DMS53 treated with DMSO at 0.1 percent for 48 hours (cell line): ENCODE data around the gene RALY.

Source experiments
- DNase-seq: peaks from one replicate; lab custom pipeline; 2025; ENCODE audit not compliant: unreplicated experiment; lab: John Stamatoyannopoulos, UW

RALY gene

DNA sequence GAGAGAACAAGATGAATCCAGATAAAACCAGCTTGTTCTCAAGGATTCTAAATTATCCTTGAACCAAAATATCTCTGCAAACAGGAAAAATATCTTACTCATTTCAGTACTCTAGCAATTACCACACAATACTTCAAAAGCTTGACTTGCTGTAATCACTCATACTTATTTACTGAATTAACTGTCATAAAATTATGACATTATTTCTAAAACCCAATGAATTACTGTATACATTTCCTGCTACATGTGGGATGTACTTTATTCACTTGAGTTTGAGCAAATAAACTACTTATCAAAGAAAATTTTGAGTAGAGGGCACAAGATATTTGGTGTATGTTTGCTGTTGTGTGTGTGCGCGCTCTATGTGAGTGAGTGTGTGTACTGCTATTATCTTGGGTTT is 108.6 kb downstream of the RALY start:
- no peak for DNase-seq

DNA sequence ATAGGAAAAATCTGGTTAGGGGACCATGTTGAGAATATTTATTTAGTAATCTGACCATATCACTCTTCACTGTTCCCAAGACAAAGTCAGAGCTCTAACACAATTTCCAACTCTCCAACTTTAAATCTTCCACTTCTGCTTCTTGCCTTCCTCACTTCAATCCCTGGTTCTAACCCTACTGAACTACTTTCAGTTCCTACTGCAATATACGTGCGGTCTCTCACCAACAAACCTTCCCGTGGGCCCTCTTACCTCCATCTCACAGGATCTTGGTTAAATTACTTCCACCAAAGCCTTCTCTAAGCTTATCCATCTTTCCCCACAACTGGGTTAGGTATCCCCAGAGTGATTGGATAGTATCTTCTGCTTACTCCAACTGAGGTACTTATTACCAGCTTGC is 110.3 kb downstream of the RALY start:
- DNase-seq: no peak

DNA sequence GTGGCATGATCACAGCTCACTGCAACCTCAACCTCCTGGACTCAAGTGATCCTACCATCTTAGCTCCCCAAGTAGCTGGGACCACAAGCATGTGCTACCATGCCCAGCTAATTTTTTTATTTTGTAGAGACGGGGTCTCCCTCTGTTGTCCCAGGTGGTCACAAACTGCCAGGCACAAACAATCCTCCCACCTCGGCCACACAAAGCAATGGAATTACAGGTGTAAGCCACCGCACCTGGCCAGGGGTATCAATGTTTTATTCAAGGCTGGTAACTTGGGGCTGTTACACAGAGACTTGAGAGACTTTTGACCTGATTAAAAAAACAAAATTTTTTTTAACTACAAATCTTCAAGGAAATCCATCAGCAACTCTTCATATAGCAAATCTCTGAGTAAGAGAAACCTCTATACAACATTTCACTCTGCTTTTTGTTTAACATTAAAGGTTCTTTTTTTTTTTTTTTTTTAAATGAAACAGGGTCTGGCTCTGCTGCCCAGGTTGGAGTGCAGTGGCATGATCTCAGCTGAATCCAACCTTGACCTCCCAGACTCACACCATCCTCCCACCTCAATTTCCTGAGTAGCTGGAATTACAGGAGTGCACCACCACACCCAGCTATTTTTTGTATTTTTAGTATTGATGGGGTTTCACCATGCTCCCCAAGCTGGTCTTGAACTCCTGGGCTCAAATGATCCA is 112.4 kb downstream of the RALY start:
- DNase-seq: no peak

DNA sequence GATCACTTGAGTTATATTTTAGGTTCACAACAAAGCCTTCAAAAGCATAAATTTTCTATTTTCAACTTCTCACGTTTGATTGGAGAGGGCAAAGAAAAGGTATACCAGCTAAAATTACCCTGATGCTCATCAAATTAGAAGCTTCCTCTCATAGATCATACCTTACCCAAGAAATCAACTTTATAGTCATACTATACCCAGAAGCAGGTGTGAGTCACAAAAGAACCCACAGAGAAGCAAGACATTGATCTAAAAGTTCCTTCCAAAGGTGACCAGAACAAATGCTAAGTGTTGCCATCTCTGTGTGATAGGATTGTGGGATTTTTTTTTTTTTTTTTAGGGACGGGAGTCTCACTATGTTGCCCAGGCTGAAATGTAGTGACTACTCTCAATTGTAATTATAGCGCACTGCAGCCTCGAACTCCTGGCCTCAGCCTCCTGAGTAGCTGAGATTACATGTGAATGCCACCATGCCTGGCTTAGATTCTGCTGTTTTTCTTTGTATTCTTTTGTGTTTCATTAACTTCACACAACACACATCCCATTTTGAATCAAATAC is 115.0 kb downstream of the RALY start:
- DNase-seq: no peak

DNA sequence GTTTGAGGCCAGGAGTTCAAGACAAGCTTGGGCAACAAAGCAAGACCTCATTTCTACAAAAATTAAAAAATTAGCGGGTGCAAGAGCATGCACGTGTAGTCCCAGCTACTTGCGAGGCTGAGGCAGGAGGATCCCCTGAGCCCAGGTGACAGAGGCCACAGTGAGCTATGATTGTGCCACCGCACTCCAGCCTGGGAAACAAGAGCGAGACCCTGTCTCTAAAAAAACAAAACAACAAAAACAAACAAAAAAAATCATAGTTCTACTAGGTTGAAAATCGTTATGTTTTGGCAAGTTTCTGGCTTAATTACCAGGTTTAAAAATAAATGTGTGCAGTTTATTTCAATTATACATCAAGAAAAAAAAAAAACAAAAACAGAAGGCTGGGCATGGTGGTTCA is 115.7 kb downstream of the RALY start:
- no peak for DNase-seq

DNA sequence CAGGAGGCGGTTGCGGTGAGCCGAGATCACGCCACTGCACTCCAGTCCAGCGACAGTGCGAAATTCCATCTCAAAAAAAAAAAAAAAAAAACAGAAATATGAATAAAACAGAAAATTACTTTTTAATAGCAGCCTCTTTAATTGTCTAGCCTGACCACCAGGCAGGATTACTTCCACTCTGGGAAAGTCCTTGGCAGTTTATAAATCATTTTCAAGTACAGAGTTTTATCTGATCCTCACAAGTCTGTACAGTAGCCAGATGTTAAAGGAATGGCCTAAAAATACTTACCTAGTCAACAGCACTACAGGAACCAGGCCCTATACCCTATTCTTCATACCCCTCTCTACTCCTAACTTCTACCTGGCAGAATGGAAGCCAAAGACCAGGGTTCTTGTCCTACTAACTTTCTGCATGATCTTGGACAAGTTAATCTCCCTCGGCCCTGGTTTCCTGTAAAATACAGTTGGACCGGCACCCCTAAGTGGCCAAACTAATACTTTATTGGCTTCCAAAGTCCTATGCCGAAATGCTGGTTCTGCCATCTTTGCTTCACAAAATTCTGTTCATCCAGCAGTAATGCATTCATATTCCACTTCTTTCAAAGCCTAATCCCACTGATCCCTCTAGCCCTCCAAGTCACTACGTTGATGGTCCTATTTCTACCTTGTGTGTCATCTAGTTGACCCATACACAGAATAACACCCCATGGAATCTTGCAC is 116.5 kb downstream of the RALY start:
- no peak for DNase-seq

DNA sequence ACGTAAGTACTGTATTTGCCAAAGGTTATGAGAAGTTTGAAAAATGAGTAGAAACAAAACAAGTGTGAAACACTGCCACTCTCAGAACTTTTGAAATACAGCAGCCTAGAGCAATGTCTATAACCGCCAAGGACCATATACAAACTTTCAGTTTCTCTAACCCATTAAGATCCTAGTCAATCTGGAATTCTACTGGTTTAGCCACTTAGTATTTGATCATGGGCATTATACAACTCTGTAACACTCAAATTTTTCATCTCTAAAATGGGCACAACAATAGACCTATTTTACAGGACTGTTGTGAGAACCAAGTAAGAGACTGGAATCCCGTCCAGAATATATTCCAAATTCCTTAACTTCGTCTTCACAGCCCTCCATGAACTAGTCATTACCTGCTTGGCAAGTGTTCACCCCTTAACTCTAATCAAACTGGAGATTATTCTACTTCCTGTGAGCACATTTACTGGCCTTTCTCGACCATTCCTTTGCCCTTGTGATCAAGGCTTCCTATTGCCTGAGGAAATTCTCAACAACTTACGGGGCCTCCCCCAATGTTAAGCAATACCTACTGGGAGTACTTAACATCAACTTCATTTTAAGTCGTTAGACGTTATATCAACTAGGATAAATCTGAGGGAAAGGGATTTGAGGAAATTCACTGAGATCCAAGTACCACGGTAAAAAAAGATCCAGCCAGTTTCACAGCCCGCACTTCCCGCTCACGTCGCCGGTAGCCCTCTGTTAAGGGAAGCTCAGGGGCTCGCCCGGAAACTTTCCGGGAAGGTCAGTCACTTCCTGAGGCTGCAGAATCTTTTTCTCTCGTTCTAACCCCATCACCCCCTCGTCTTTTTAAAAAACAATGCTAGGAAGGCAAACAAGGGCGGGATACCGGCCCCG is 117.3 kb downstream of the RALY start:
- no peak for DNase-seq

DNA sequence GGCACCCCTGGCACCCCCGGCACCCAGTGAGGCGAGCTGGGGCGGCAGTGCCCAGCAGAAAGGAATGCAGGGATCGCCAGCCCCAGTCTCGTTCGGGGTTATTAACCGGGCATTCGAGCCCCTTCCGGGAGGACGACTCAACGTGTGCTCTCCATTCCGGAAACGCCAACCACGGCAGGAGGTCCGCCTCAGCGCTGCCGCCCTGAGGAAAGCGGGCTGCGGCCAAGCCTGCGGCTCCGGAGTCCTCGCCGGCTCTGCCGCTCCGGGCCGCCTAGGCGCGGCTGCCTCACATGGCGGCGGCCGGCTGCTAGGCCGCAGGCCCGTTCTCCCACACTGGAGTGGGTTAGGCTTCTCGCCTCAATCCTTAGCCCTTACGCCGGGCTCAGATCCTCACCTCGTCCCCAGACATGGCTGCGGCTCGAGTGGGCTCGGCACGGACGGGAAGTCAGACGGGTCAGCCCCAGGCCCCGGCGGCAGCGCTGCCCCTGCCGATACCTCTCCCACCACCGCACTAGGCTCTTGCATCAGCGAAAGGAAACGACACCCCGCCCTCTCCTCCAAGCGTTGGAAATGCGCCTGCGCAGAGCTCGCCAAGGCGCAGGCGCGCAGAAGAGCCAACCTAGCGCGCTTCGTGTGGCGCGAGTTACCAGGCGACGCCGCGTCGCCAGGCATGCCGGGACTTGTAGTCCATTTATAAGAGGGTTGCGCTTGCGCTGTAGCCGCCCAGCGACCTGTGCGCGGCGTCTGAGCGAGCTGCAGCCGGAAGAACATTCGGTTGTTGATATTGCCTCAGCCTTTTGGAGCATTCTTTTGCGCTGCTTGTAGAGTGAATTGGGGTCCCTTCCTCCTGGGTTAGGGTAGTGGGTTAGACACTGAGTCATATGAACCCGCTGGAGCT is 118.2 kb downstream of the RALY start, which contains the start of gene EIF2S2:
EIF2S2 (minus strand) TSS at position 542 of the 898 bp plus-strand sequence; CDS start at position 409, 133 bp downstream.
- DNase-seq: peak; percentile 98

DNA sequence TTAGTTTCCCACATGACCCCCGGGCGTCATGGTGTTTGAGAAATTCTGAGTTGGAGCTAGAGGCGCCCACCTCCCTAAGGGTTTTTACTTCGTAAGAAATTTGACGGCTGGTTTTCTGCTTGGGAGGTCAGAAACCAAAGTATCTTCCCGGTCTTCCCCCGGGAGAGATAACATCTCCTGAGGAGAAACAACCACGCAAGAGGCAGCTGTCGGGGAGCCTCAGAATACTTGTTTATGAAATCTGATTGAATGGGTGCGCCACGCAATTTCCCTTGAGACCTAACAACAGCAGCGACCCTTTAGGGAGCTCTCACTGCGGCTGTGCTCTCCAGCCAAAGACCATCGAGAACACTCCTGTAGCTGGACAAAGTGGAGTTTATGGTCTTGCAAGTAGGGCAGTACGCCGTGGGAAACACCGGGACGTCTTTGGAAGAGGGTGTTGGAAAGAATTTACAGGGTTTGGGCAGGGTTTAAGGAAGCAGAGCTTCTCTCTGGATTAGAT is 118.9 kb downstream of the RALY start:
- peak; percentile 49 for DNase-seq

DNA sequence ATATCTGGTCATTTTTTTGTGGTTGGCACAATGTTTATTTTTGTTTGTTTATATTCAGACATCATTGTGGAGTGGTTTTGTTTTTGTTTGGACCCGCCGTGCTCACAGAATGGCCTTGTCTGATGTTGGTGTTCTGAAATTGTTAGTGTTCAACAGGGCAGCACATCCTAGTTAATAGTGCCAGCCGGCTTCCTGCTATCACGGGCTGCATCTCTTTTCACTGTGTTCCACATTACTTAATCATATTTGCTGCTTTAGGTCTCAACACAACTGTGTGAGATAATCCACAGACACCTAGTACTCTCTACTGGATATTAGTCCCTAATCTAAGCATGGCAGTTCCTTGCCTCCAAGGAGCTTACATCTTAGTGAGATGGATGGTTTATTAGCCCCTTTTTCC is 121.1 kb downstream of the RALY start:
- no peak for DNase-seq

DNA sequence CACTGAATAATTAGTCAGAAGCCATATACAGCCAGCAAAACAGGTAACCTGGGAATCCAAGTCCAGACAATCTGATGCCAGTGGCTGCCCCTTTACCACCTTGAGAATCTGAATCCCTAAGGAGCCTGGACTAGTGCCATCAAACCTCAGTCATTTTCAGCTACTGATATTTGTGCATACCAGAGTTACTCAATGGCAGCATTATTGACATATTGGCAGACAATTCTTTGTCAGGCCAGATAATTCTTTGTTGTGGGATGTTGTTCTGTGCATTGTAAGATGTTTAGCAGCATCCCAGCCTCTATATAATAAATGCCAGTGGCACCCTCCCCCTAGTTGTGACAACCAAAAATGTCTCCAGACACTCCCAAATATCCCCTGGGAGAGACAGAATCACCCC is 121.5 kb downstream of the RALY start:
- no peak for DNase-seq

DNA sequence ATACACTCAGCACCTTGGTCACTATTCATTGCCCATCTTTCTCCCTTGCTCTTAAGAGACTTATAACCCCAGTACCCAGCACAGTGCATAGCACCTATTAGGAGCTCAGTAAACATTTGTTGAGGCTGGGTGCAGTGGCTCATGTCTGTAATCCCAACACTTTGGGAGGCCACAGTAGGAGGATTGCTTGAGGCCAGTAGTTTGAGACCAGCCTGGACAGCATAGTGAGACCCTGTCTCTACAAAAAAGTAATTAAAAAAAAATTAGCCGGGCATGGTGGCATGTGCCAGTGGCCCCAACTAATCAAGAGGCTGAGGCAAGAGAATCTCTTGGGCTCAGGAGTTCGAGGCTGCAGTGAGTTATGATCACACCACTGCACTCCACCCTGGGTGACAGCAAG is 126.5 kb downstream of the RALY start:
- DNase-seq: no peak

DNA sequence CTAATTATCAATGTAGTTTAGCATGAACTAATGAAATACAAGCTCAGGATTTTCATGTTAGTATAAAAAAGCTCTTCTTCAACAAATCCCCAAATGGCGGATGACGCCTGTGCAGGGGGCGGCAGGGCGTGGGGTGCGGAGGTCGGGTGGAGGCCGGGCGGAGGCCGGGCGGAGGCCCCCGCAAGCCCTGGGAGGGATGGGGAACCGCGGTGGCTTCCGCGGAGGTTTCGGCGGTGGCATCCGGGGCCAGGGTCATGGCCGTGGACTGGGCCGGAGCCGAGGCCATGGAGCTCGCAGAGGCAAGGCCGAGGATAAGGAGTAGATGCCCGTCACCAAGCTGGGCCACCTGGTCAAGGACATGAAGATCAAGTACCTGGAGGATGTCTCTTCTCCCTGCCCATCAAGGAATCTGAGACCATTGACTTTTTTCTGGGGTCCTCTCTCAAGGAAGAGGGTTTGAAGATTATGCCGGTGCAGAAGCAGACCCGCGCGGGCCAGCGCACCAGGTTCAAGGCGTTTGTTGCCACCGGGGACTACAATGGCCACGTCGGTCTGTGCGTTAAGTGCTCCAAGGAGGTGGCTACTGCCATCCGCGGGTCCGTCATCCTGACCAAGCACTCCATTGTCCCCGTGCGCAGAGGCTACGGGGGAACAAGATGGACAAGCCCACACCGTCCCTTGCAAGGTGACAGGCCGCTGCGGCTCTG is 128.7 kb downstream of the RALY start:
- DNase-seq: no peak

DNA sequence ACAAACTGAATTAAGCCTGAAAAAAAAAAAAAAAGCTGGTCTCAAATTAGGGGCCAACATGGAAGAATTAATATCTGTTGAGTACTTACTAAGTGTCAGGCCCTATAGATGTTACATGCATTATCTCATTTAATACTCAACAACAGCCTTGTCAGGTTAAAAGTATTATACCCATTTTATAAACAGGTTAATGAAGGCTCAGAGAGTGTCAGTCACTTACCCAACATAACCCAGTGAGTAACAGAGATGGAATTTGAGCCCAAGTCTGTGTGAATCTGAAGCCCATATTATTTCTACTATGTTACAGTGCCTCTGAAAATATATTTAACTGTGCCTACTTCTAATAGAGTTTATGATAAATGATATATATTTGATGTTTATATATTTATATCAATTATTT is 129.6 kb downstream of the RALY start:
- no peak for DNase-seq

DNA sequence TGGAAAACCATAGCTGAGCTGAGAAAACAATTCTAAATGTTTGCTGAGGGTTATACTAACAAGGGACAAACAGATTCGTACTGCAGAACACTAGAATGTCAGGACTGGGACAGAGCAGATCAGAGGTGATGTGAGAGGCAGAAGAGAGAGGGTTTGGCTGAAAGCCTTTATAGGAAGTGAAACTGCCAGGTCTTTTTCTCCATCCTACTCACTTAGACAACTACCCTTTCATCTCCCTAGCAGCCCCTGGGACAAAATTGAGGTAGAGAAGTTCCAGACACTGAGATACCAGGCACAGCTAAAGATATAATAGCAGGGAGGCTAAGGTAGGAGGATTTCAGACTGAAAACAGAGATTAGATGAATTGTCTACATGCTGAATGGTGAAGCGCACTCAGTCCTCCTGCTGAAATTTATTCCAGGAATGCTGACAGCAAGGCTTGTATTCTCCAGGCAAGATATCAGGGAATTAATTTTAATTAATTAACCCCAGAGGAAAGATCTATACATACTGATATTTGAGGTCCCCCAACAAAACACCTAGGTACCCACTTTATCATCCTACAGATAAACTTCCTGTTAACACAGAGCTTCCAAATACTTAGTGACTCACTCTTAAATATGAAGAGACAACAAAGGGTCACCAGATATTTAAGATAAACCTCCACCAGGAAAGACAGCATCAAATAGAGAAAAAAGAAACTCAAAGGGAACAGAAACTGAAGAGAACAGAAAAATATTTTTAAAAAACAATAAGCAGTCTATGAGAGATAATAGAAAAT is 130.9 kb downstream of the RALY start:
- no peak for DNase-seq

DNA sequence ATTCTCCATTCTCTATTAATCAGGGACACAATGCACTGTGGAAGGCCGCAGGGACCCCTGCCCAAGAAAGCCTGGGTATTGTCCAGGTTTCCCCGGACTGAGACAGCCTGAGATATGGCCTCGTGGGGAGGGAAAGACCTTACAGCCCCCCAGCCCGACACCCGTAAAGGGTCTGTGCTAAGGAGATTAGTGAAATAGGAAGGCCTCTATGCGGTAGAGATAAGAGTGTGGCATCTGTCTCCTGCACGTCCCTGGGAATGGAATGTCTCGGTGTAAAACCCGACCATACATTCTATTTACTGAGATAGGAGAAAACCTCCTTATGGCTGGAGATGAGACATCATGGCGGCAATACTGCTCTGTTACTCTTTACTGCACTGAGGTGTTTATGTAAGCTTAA is 134.1 kb downstream of the RALY start:
- no peak for DNase-seq

DNA sequence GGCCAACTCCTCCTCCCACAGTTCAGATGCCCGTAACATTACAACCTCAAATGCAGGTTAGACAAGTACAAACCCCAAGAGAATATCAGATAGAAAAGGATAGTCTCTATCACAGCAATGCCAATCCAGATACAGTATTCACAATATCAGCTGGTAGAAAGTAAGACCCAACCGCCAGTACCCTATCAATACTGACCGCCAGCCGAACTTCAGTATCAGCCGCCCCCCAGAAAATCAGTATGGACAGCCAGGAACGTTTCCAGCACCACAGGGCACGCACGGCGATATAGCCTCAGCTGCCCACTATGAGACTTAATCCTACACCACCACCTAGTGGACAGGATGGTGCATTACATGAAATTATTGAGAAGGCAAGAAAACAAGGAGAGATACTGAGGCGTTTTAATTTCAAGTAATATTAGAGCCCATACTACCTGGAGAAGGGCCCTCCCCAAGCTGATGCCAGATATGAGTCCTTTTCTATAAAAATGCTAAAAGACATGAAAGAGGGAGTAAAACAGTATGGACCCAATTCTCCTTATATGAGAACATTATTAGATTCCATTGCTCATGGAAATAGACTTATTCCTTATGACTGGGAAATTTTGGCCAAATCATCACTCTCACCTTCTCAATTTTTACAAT is 135.9 kb downstream of the RALY start:
- DNase-seq: peak; percentile 69

DNA sequence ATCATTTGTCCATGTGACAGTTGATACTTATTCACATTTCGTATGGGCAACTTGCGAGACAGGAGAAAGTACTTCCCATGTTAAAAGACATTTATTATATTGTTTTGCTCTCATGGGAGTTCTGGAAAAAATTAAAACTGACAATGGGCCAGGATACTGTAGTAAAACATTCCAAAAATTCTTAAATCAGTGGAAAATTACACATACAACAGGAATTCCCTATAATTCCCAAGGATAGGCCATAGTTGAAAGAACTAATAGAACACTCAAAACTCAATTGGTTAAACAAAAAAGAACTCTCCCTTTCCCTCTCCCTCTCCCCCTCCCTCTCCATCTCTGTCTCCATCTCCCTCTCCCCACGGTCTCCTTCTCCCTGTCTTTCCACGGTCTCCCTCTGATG is 137.8 kb downstream of the RALY start:
- DNase-seq: no peak
